ENCODE measurements around the gene TCHP.

GRCh38 chr12:109963330-109963729 lies 63.3 kb downstream of the TCHP start:
- TF ChIP-seq, protein P1, sequence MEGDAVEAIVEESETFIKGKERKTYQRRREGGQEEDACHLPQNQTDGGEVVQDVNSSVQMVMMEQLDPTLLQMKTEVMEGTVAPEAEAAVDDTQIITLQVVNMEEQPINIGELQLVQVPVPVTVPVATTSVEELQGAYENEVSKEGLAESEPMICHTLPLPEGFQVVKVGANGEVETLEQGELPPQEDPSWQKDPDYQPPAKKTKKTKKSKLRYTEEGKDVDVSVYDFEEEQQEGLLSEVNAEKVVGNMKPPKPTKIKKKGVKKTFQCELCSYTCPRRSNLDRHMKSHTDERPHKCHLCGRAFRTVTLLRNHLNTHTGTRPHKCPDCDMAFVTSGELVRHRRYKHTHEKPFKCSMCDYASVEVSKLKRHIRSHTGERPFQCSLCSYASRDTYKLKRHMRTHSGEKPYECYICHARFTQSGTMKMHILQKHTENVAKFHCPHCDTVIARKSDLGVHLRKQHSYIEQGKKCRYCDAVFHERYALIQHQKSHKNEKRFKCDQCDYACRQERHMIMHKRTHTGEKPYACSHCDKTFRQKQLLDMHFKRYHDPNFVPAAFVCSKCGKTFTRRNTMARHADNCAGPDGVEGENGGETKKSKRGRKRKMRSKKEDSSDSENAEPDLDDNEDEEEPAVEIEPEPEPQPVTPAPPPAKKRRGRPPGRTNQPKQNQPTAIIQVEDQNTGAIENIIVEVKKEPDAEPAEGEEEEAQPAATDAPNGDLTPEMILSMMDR (IDR thresholded peaks at IDR 0.05): no peak
- no peak for TF ChIP-seq POLR2AphosphoS5 (IDR thresholded peaks at IDR 0.05)
- no peak for TF ChIP-seq POLR2A (IDR thresholded peaks at IDR 0.05)
